ENCODE measurements around the gene AKT1.
A peak's percentile ranks its signal among the peaks of the same experiment; 100 is the strongest.
"Not testable (repeated sequence)": the region's sequence is repeated elsewhere in the genome, so short reads cannot be mapped to it uniquely, and the experiment has no call there.

AKT1 gene

DNA sequence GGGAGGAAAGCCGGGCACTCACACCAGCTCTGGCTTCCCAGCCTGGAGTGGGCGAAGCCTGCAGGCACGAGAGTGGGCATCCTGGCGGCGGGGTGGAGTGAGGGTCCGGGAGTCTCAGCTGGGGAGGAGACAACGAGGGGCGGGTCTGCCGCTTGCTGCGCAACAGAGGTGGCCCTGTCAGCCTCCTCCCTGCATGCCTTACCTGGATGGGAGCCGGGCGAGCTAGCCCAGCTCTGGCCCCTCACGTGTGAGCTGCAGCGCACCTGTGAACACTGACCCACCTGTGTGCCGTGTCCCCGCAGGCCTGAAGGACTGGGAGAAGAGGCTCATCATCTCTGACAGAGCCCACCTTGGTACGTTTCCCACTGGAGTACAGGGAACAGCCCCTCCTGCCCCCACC lies 56.5 kb downstream of the AKT1 start:
- Mint-ChIP-seq H3K9me3 (no peaks in the 10 kb centered on the region), H3K27me3 (peaks cover 7 to 23% of the 10 kb centered on the region in 2 donors), H3K4me1 (peaks cover 6 to 11% of the 10 kb centered on the region in 2 donors), H3K36me3 (no peaks in the 10 kb centered on the region), H3K27ac (no peak overlapping the region), H3K4me3 (no peak overlapping the region)
- DNase-seq (no peak), ATAC-seq (replicated peaks) (no peak)

DNA sequence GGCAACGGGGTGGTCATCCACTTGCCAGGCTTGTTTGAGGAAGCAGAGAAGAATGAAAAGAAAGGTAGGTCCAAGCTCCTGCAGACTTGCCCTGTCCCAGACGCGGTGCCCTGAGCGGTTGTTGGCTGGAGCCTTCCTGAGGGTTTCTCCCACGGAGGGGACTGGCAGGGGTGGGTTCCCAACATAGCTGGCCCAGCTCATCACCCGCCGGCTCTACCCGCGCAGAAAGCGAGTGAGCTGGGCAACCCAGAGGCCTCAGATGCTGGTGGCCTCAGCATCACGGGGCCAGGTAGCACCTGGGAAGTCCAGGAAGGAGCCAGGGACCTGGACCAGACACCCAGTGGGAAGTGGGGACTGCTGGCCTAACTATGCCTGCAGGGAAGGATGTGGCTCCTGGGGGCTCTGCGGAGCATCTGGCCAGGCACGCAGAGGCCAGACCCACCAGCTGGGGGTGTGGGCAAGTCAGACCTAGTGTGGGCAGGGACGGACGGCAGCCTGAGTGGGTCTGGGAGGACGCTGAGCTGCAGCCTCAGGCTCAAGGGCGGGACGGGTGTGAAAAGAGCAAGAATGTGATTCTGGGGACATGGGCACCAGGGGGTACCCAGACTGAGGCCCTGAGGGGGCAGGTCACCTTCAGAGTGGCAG lies 57.1 kb downstream of the AKT1 start:
- no peak overlapping the region for H3K27ac Mint-ChIP-seq
- no peaks in the 10 kb centered on the region for H3K9me3 Mint-ChIP-seq
- ATAC-seq (replicated peaks) (no peak), DNase-seq (no peak)
- H3K4me1 Mint-ChIP-seq, result peaks cover 6 to 11% of the 10 kb centered on the region in 2 donors
- peaks cover 7 to 23% of the 10 kb centered on the region in 2 donors for H3K27me3 Mint-ChIP-seq
- H3K4me3 Mint-ChIP-seq, result no peak overlapping the region
- H3K36me3 Mint-ChIP-seq, result no peaks in the 10 kb centered on the region

DNA sequence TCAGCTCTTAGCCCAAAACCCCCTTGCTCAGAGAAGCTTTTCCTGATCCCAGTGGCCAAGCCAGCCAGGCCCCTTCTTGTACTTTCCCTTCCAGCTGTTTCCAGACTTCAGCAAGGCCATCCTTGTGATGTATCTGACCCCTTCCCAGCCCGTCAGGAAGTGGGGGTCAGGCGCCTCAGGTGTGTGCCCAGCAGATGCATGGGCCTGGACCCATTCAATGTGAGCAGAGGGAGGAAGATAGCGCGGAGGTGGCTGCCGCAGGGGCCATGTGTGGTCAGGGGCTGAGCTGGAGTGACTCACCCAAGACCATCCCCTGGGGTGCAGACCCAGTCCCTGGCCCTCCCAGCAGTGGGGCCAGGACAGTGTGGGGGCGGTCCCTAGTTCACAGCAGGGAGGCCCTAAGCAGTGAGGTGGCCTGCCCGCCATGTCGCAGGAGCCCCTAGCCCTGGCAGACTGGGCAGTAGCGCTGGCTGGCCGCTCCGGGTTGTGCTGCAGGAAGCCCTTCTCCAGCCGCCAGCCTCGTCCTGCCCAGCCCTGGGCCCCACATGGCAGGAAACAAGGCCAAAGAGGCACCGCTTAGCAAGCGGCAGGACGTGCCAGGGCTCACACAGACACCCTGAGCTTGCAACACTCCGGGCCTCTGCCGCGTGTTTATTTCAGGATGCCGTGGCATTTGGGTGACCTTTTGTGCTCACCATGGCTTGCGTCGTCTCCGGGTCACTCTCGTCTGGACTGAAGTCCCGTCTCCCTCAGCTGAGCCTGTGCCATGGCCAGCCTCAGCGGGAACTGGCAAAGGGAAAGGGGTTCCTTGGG lies 59.5 kb downstream of the AKT1 start:
- no peak for ATAC-seq (replicated peaks)
- Mint-ChIP-seq H3K36me3 (no peaks in the 10 kb centered on the region), H3K4me1 (peaks cover 2 to 11% of the 10 kb centered on the region in 2 donors), H3K4me3 (no peak overlapping the region), H3K27me3 (peaks cover 7 to 23% of the 10 kb centered on the region in 2 donors), H3K9me3 (no peaks in the 10 kb centered on the region), H3K27ac (peak overlapping the region; percentile 42)
- no peak for DNase-seq

DNA sequence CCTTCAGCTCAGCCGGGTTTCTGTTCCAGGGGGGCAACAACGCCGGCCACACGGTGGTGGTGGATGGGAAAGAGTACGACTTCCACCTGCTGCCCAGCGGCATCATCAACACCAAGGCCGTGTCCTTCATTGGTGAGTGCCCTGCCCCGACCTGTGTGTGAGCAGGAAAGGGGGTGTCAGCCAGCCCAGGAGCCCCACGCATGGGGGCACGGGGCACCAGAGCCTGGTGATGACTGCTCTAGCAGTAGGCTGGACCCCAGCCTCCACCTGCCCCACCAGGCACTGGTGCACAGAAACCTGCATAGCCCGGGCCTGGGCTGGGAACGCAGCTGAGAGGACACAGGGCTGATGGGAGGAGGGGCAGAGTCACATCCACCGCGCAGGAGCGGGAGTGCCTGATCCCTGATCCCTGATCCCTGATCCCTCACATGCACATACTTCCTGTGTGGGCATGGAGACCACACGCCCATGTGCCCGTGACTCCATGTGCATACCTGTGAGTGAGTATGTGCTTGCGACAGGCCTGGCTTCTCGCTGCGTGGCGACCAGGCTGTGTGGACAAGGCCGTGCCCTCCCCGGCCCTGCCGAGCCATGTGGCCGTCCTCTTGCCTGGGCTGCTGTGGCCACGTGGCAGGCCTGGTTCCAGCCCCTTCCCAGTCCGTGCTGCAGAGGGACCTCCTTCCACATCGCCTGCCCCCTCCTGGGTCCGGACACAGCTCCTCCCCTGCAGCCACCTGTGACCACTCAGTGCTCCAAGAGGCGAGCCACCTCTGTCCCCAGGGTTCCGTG lies 60.4 kb downstream of the AKT1 start:
- ATAC-seq (replicated peaks) (no peak), DNase-seq (no peak)
- H3K4me1 Mint-ChIP-seq, result peaks cover 1 to 7% of the 10 kb centered on the region in 2 donors
- peaks cover 5 to 20% of the 10 kb centered on the region in 2 donors for H3K27me3 Mint-ChIP-seq
- H3K9me3 Mint-ChIP-seq, result no peaks in the 10 kb centered on the region
- H3K4me3 Mint-ChIP-seq, result no peak overlapping the region
- peak overlapping the region; percentile 42 for H3K27ac Mint-ChIP-seq
- no peaks in the 10 kb centered on the region for H3K36me3 Mint-ChIP-seq

DNA sequence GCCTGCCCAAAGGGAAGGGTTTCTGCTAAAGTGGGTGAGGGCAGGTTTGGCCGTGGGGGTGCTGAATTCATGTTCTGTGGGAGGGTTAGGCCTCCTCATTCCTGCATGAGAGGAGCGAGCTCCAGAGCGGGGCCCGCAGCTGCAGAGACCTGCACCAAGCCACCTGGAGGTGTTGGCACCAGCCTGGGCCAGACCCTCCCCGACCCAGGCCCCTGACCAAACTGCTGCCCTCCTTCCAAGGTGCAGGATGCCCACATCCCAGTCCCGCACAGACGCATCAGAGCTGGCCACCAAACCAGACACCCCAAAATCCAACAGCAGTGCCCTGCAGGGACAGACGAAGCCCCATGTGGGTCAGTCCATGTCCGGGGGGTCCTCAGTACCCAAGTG lies 61.0 kb downstream of the AKT1 start:
- Mint-ChIP-seq H3K4me1 (peaks cover 0 to 4% of the 10 kb centered on the region in 2 donors), H3K4me3 (no peak overlapping the region), H3K9me3 (no peaks in the 10 kb centered on the region), H3K36me3 (no peaks in the 10 kb centered on the region), H3K27me3 (peaks cover 3 to 16% of the 10 kb centered on the region in 2 donors), H3K27ac (no peak overlapping the region)
- ATAC-seq (replicated peaks) (no peak), DNase-seq (no peak)

DNA sequence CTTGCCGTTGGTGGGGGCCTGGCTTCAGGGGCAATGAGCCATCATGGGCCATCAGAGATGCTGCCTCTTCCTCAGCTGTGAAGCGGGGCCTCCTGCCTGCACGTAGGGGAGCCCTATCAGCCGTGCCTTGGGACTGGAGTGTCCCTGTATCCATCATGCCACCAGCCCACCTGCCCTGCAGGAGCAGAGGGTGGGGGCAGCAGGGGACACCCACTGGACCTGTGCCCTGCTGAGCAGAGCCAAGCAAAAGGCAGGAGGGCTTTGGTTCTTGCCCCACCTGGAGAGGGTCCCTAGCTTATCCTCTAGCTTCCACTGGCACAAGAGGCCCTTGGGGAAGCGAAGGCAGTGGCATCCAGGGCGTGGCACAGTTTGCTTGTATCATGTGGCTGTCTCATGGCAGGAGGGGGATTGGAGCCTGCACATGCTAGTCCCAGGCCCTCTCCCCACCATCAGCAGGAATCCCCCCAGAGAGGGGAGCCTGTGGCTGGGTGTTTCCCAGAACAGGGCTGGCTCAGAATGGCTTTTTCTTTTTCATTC lies 61.4 kb downstream of the AKT1 start:
- Mint-ChIP-seq H3K4me1 (peaks cover 2 to 4% of the 10 kb centered on the region in 2 donors), H3K36me3 (no peaks in the 10 kb centered on the region), H3K27me3 (peaks cover 5 to 19% of the 10 kb centered on the region in 2 donors), H3K4me3 (no peak overlapping the region), H3K9me3 (no peaks in the 10 kb centered on the region), H3K27ac (no peak overlapping the region)
- ATAC-seq (replicated peaks) (no peak), DNase-seq (no peak)

DNA sequence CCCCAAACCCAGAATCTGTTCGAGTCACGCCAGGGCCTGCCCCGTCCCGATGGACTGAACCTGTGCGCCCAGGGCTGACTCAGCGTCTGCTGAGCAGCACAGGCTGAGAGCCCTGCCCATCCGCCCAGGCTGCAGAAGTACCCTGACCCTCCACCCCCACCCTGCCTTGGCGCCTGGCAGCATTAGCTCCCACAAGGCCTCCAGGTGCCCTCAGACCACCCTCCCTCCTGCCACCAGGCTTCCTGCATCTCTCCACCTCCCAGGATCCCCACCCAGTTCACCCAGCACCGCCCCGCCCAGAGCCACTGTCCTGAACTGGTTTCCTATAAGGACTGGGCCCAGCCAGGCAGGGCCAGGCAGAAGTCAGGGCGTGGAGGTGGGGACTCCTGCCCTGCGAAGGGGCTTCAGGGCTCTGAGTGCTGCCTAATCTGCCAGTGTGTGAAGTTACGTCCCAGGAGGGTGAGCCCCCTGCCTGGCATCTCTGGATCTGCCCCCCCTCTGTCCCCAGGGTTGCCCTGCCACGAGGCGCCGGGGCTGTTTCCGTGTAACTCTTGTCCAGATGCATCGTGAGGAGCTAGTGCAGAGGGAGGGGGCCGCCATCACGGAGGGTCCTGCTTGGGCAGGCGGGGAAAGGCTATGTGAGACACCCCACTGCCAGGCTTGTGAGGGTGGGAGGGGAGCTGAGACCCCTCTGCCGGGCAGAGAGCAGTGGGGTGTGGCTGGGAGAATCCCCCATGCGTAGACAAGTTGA lies 62.4 kb downstream of the AKT1 start:
- Mint-ChIP-seq H3K27me3 (peaks cover 10 to 19% of the 10 kb centered on the region in 2 donors), H3K27ac (no peak overlapping the region), H3K4me1 (peaks cover 2 to 4% of the 10 kb centered on the region in 2 donors), H3K36me3 (no peaks in the 10 kb centered on the region), H3K4me3 (no peak overlapping the region), H3K9me3 (no peaks in the 10 kb centered on the region)
- DNase-seq, result no peak
- no peak for ATAC-seq (replicated peaks)

DNA sequence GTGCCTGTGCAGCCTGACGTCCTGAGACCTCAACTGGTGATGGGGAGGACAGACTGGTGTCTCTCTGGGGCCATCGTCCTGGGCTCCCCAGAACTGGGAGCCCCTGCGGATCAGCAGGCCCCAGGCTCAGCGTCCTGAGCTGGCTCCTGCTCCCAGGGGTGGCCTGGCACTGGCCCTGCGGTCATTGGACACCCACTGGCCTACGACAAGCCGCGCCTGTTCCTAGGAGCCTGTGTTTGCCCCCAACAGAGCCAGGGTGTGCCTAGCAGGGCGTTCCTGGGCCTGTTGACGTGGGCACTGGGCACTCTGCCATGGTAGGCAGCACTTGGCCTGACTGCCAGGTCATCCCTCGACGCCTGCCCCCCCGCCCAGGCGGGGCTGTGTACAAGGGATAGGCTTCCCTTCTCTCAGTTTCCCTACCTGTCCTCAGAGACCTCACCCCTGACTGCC lies 63.2 kb downstream of the AKT1 start:
- no peaks in the 10 kb centered on the region for H3K36me3 Mint-ChIP-seq
- ATAC-seq (replicated peaks) (no peak), DNase-seq (no peak)
- H3K4me3 Mint-ChIP-seq, result no peak overlapping the region
- no peaks in the 10 kb centered on the region for H3K9me3 Mint-ChIP-seq
- peaks cover 2 to 4% of the 10 kb centered on the region in 2 donors for H3K4me1 Mint-ChIP-seq
- peaks cover 11 to 22% of the 10 kb centered on the region in 2 donors for H3K27me3 Mint-ChIP-seq
- H3K27ac Mint-ChIP-seq, result no peak overlapping the region

DNA sequence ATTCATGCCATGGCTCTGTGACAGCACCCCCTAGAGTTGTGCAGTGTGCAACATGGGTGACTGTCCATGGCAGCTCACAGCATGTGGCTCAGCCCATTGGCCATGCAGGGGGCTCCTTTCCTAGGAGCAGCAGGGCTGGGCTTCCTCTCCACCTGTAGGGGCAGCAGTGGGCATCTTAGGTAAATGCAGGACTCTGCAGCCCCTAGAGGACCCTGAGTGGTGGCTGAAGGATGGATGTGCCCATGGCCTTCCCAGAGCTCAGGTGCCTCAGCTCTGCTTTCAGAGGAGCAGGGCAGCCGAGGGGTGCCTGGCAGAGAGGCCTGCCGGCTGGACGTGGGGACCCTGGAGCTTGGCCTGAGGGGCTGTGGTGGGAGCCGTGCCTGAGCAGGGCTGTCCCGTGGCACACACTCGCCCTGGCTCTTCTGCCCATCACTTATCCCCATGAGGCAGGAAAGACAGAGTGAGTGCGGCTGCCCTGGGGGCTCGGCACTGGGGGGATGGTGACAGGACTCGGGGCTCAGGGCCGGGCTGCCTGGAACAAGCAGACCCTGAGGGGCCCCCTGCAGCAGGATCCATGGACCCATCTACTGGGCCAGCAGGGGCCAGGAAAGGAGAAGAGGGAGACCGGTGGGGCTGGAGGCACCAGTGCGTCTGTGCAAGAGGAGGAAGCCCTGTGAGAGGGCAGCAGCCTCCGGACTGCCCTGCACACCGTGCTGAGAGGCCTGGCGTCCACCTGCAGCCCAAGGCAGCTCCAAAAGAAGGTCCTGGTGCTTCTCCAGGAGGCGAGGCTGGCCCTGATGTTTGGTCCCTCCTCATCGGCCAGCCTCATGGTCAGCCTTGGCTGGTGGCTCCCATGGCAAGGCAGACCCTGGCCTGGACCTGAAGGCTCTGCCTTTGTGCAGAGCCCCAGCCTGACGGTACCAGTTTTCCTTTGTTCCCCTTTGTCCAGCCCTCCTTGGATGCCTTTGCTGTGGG lies 63.9 kb downstream of the AKT1 start:
- Mint-ChIP-seq H3K27ac (no peak overlapping the region), H3K27me3 (peaks cover 16 to 21% of the 10 kb centered on the region in 2 donors), H3K4me1 (peaks cover 3 to 4% of the 10 kb centered on the region in 2 donors), H3K9me3 (no peaks in the 10 kb centered on the region), H3K4me3 (no peak overlapping the region), H3K36me3 (no peaks in the 10 kb centered on the region)
- DNase-seq (no peak), ATAC-seq (replicated peaks) (peak; percentile 53 to 58)

DNA sequence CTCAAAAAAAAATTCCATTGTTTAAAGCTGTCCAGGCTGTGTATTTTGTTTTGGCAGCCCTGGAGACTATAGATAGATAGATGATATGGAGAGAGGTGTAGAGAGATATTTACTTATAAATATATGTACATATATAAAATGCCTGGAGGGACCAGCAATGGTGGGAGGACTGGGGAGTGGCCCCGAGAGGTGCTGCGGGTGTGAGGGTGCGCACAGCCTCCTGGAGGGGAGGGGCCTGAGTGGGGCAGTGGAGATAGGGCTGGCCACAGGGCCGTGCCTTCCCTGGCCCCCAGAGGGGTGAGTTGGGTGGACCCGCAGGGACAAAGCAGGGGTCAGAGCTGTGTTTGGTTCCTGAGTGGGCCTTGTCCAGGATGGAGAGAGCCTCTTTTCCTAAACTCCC lies 65.1 kb downstream of the AKT1 start:
- Mint-ChIP-seq H3K27ac (no peak overlapping the region), H3K4me3 (no peak overlapping the region), H3K4me1 (peaks cover 0 to 3% of the 10 kb centered on the region in 2 donors), H3K9me3 (no peaks in the 10 kb centered on the region), H3K36me3 (no peaks in the 10 kb centered on the region), H3K27me3 (peaks cover 16 to 17% of the 10 kb centered on the region in 2 donors)
- ATAC-seq (replicated peaks), result no peak
- DNase-seq, result no peak

DNA sequence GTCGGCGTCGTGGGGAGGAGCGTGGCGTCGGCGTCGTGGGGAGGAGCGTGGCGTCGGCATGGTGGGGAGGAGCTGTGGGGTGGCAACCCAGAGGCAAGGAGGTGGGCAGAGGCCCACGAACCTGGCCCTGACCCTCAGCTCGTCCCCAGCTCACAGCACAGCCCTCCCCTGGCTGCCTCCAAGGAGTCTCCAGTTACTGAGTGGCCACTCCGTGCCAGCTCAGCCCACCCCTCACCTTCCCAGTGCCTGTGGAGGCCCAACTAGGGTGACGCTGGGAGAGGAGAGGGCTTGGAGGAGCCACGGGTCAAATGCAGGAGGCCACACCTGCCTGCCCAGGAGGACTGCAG lies 65.7 kb downstream of the AKT1 start:
- Mint-ChIP-seq H3K4me1 (peaks cover under 1 to 3% of the 10 kb centered on the region in 2 donors), H3K27me3 (peaks cover 16 to 23% of the 10 kb centered on the region in 2 donors), H3K9me3 (no peaks in the 10 kb centered on the region), H3K36me3 (no peaks in the 10 kb centered on the region), H3K4me3 (no peak overlapping the region), H3K27ac (no peak overlapping the region)
- ATAC-seq (replicated peaks) (no peak), DNase-seq (no peak)

DNA sequence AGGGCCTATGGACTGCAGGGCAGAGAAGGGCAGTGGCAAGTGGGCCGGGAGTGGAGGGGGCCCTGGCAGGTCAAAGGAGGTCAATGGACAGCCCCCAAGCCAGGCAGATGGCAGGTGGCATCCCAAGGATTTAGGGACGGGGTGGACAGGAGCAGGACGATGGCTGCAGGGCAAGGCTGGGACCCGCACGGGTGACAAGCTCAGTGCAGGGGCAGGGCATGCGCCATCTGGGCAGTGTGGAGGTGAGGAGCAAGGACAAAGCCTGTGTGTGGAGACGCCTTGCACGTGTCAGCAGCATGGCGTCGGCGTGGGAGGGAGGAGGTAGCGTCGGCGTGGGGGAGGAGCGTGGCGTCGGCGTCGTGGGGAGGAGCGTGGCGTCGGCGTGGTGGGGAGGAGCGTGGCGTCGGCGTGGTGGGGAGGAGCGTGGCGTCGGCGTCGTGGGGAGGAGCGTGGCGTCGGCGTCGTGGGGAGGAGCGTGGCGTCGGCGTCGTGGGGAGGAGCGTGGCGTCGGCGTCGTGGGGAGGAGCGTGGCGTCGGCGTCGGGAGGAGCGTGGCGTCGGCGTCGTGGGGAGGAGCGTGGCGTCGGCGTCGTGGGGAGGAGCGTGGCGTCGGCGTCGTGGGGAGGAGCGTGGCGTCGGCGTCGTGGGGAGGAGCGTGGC lies 66.2 kb downstream of the AKT1 start:
- H3K9me3 Mint-ChIP-seq; H3K4me3 Mint-ChIP-seq; H3K4me1 Mint-ChIP-seq; H3K36me3 Mint-ChIP-seq; DNase-seq; ATAC-seq (replicated peaks): not testable (repeated sequence)
- Mint-ChIP-seq H3K27me3 (peaks cover 16 to 27% of the 10 kb centered on the region in 2 donors), H3K27ac (peak overlapping the region; percentile 27)

Data from stimulated activated naive B cell treated with anti-CD40 and anti-IgM and Interleukin-4, amounts not matched to agents 10 μg/mL and 1 μg/mL and 100 μg/mL, for 72 hours (primary cell).